Right kidney (tissue), 9 donors: ENCODE measurements around the gene ZSCAN5A.
"Not testable (repeated sequence)": the region's sequence is repeated elsewhere in the genome, so short reads cannot be mapped to it uniquely, and the experiment has no call there.

Source experiments
- DNase-seq: peaks from one replicate; pipeline ENCODE4 v3.0.0-alpha.2; 2016
- long read RNA-seq, 8 donors: transcript quantifications; one replicate each; lab custom pipeline, GENCODE V29; 2026

The ZSCAN5A gene
- long read RNA-seq, donor 1, partial matches to known transcripts: 0 of 2 reads
- long read RNA-seq, donor 1, other reads (novel, unspliced or antisense): 0 of 2 reads
- long read RNA-seq, donor 2, partial matches to known transcripts: 0 of 1 reads
- long read RNA-seq, donor 2, other reads (novel, unspliced or antisense): 0 of 1 reads
- long read RNA-seq, donor 3, partial matches to known transcripts: 0 of 1 reads
- long read RNA-seq, donor 3, other reads (novel, unspliced or antisense): 0 of 1 reads
- long read RNA-seq, donor 4, partial matches to known transcripts: 0 of 2 reads
- long read RNA-seq, donor 4, other reads (novel, unspliced or antisense): 0 of 2 reads
- long read RNA-seq, donor 5, partial matches to known transcripts: 0 of 2 reads
- long read RNA-seq, donor 5, other reads (novel, unspliced or antisense): 0 of 2 reads
- long read RNA-seq, donor 6, partial matches to known transcripts: 0 of 1 reads
- long read RNA-seq, donor 6, other reads (novel, unspliced or antisense): 0 of 1 reads
- long read RNA-seq, donor 7, partial matches to known transcripts: 0 of 33 reads
- long read RNA-seq, donor 7, other reads (novel, unspliced or antisense): 31 of 33 reads
- long read RNA-seq, donor 8, partial matches to known transcripts: 0 of 1 reads
- long read RNA-seq, donor 8, other reads (novel, unspliced or antisense): 0 of 1 reads

DNA sequence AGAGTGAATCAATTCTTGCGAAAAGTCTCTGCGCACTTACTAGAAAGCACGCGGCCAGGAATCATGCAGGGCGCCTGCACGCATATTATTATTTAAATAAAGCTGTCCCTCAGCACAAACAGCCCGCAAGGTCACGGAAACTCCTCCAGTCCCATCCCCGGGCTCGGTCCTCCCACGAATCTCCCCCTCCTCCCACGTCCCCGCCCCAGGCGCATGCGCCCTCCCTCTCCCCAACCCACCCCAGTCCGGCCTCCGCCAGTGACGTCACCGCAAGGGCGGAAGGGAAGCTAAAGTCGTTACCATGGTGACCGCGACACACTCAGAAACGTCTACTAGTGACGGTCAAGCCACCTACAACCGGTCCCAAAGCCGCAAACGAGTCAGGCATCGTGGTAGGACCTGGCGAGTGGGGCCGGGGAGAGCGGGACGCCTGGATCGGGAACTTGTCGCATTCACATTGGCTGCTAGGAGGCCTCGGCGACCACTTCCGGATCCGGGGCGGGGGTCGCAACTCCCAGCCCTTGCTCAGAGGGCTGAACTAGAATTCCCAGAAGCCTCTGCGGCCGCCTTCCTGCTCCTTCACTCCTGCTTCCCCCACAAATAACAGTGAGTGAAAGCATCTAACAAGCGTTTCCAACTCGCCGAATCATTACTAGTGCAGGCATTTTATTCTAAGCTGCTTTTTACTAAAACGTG is at the start of gene ZSCAN5A:
Gene ZSCAN5A, minus strand, starts transcription at position 459 of the 696 bp plus-strand sequence. CDS start 89,793 bp downstream, outside the sequence.
- peak; percentile 100 for DNase-seq

DNA sequence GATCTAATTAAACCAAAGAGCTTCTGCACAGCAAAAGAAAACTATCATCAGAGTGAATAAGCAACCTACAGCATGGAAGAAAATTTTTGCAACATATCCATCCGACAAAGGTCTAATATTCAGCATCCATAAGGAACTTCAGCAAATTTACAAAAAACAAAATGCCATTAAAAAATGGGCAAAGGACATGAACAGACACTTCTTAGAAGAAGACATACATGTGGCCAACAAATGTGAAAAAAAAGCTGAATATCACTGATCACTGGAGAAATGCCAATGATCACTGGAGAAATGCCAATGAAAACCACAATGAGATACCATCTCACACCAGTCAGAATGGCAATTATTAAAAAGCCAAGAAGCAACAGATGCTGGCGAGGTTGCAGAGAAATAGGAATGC is 46.2 kb upstream of the ZSCAN5A start:
- DNase-seq: no peak

DNA sequence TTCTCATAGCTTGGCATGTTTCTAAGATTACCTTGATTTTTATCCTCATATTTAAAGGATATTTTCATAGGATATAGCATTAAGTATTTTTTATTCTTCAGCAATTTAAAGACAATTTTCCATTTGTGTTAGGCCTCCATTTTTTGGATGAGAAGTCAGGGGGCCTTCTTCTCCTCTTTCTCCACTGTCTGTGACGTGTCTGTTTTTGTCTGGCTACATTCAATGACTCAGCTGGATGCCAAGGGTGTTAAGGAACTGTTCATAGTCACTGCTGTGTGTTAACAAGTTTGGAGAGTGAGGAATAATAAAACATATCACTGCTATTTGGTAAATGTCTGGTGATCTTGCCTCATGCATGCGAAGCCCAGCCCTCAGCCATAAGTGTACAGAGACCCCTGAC is 42.3 kb upstream of the ZSCAN5A start:
- no peak for DNase-seq

DNA sequence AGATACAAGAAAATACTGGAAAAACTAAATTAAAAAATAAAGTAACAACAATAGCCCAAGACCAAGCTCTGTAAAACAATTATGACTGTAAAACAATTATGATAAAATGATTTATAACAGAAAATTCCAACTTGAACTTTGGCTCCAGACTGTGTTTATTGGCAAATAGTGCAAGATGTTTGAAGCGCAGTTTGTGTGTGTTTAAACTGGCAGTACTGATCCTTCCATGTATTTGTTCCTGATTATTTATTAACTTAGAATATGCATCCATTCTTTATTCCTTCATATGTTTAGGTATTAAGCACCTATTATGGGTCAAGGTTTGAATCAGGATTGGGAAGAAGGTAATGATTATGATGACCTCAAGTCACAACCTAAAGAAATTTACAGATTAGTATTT is 40.9 kb upstream of the ZSCAN5A start:
- no peak for DNase-seq

GRCh38 chr19:56351208-56351607 is 36.6 kb upstream of the ZSCAN5A start:
- no peak for DNase-seq

- no peak for DNase-seq
These were observed 35.9 kb upstream of the ZSCAN5A start for GRCh38 chr19:56350416-56351045.

- DNase-seq: no peak
These were observed 33.7 kb upstream of the ZSCAN5A start for GRCh38 chr19:56348289-56348877.

- no peak for DNase-seq
These were observed 32.6 kb upstream of the ZSCAN5A start for GRCh38 chr19:56347163-56347778.

- DNase-seq: no peak
These were observed 27.3 kb upstream of the ZSCAN5A start for GRCh38 chr19:56341948-56342347.

GRCh38 chr19:56339031-56339430 is 24.4 kb upstream of the ZSCAN5A start:
- not testable (repeated sequence) for DNase-seq

GRCh38 chr19:56337077-56337476 is 22.4 kb upstream of the ZSCAN5A start:
- not testable (repeated sequence) for DNase-seq

DNA sequence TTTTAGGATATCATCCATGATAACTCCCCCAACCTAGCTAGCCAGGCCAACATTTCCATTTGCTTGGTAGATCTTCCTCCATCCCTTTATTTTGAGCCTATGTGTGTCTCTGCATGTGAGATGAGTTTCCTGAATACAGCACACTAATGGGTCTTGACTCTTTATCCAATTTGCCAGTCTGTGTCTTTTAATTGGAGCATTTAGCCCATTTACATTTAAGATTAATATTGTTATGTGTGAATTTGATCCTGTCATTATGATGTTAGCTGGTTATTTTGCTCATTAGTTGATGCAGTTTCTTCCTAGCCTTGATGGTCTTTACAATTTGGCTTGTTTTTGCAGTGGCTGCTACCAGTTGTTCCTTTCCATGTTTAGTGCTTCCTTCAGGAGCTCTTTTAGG is 20.7 kb upstream of the ZSCAN5A start:
- not testable (repeated sequence) for DNase-seq

DNA sequence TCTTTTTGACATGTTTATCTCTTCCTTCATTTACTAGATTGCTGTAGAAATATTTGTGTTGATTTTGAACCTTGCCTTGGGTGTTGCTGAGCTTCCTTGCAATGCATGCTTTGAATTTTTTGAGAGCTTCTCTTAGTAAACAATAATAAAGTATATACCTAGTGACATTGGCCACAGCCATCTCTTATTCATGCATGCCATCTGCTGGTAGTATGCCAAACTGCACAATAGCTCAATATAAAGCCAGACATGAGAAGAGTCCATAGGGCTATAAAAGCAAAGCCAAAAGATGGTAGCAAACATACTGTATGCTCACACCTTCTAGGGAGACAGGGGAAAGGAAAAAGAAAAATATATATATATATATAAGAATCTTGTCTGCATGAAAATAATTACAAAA is 18.9 kb upstream of the ZSCAN5A start:
- no peak for DNase-seq

- DNase-seq: no peak
These were observed 18.1 kb upstream of the ZSCAN5A start for GRCh38 chr19:56332695-56333094.

DNA sequence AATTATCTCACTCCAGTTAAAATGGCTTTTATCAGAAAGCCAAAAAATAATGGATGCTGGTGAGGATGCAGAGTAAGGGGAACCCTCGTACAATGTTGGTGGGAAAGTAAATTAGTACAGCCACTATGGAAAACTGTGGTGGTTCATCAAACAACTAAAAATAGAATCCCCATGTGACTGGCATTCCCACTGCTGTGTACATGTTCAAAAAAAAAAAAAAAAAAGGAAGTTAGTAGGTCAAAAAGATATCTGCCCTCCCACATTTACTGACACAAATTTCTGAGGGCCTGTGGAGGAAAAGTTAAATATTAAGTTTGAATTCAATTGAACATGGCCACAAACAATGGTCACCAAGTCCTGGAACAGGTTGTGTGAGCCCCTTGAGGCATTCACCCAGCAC is 9.8 kb upstream of the ZSCAN5A start:
- no peak for DNase-seq

- DNase-seq: no peak
These were observed 7.4 kb upstream of the ZSCAN5A start for GRCh38 chr19:56321989-56322440.

DNA sequence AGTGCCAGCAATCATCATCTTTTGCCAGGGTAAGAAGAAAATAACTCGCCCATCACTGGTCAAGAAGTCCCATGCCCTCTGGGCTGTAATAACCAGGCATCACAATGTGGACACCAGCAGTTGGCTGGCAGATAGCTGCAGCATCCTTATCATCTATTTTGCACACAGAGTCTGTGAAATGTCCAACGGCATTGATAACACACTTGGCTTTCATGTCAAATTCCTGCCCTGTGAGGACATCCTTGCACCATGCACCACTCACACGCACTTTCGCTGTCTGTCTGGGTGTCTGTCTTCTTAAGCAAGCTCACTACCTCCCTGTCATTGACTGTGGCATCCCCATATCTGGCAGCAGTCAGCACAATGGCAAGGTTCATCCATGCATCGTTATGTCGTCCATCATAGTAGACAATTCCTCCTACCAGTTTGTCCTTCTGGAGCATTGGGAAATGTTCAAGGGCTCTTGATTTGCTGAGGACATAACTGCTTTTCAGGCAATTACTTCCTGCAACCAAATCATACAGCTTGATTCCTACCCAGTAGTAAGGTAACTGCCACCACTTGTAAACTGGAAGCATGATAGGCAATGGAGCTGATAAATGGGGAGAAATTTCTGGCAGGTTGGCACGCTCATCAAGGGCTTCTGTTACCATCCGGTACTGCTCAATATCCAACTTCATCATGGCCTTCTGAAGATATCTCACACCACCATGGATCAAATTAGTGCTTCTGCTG is 6.8 kb upstream of the ZSCAN5A start:
- no peak for DNase-seq

- no peak for DNase-seq
These were observed 5.4 kb upstream of the ZSCAN5A start for GRCh38 chr19:56319991-56320390.

- DNase-seq: no peak
These were observed 3.1 kb upstream of the ZSCAN5A start for GRCh38 chr19:56317749-56318148.

- DNase-seq: no peak
These were observed 2.1 kb upstream of the ZSCAN5A start for GRCh38 chr19:56316728-56317127.
